Ascending aorta (tissue), 2 donors: ENCODE results near the gene RAD51B. TPM values are rescaled to one million over a fixed set of nuclear protein-coding genes. Genes with fewer than 3 reads are reported as not detected.
A peak's percentile ranks its signal among the peaks of the same experiment; 100 is the strongest.

ENCODE experiments used
- DNase-seq, 2 donors: peaks; one replicate each; pipeline ENCODE4 v3.0.0-alpha.2; 2019; ENCODE audit warnings: low spot score in 2 of 2
- H3K27ac ChIP-seq, 2 donors: fragments of 200-600 bp; sonication (generic); one replicate each; pipeline ENCODE4 v1.5.1; 2016 to 2017; ENCODE audit warnings: mild to moderate bottlenecking in 1 of 2
- H3K27me3 ChIP-seq: fragments of 200-600 bp; sonication (generic); one replicate; pipeline ENCODE4 v1.5.1; 2017
- H3K36me3 ChIP-seq, 2 donors: fragments of 200-600 bp; sonication (generic); one replicate each; pipeline ENCODE4 v1.5.1; 2016
- H3K4me1 ChIP-seq, 2 donors: fragments of 200-600 bp; sonication (generic); one replicate each; pipeline ENCODE4 v1.5.1; 2016 to 2017; ENCODE audit warnings: mild to moderate bottlenecking in 1 of 2
- H3K4me3 ChIP-seq, 2 donors: fragments of 200-600 bp; sonication (generic); one replicate each; pipeline ENCODE4 v1.5.1; 2016 to 2017; ENCODE audit warnings: mild to moderate bottlenecking in 1 of 2
- H3K9me3 ChIP-seq, 2 donors: fragments of 200-600 bp; sonication (generic); one replicate each; pipeline ENCODE4 v1.5.1; 2016
- intact Hi-C: fragments of 100-400 bp; cut with DNase I; formaldehyde crosslinking; loops from one replicate; pipeline ENCODE4 v1.15.1; 2023
- total RNA-seq: library from RNA; depleted of rRNA; stranded (reverse); fragments of >200 nt; gene quantifications from one replicate; pipeline ENCODE4 v1.1.0, GENCODE V29; 2016
- TF ChIP-seq, protein P1 (sequence below), 3 experiments: fragments of 200-600 bp in 2 of 3; fragments of 450-650 bp in 1 of 3; sonication (generic) in 2 of 3; IDR thresholded peaks; one replicate each; pipeline ENCODE4 v1.5.1; 2016 to 2019; ENCODE audit warnings: antibody characterized with exemption in 3 of 3, mild to moderate bottlenecking in 1 of 3, moderate library complexity in 1 of 3

Gene RAD51B
- total RNA-seq, 1 donor from 2014 or later: not detected

DNA sequence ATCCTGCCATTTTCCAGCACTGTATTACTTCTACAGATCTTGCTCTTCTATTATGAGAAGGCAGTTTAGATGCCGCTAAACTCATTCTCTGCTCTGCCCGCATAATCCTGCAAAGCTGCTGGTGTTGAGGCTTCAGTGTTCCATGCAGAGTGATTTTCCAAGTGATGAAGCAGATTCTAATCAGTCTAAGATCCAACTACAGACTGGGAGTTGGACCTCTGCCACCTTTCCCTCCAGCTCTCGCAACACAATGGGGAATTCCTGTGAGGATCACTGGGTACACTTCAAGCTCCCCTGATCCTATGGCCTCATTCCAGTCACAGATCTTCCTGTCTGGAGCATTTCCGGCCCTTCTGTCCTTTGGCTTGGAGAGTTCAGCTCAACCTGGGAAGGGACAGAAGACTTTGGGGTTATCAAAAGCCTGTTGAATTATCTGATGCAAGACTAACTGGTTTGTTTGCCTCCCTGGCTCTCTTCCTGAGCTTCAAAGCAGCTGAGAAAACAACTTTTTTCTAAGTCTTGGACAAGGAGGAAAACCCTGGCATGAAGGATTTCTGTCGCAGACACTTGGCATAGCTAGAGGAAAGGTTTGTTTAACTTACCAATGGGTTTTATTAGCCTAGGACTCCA, 639.4 kb downstream of the RAD51B start:
- intact Hi-C loops: no loop called here
- DNase-seq: peak in 1 of 2 donors; percentile 82

DNA sequence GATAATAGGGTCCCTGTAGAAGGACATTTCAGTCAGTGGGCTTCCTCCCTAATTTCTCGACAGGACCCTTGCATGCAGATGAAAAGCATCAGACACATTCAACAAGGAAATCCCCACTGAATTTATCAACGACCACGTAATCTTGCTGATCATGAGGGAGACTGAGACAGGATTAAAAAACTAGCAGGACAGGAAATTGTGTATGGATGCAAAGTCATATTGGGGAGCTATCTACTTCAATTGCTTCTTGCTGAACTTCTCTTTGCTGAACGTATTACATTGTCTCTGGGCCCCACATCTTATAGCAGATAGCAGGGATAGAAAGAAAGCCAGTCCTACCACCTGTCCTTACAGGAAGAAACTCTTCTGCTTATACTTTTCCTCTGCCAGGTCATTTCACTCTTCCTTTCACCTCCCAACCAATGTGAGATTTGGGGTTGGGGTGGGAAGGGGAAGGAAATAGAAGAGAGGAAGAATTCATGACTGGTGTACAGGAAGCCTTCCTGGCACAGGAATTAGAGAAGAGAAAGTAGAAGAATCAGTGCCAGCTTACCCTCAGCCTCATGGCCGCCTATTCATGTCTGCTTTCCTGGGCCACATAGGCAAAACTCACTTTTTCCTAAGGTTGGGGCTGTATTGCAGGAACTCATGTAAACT, 640.0 kb downstream of the RAD51B start:
- Histone ChIP-seq H3K36me3 (no peaks in the 10 kb centered on the region), H3K9me3 (peaks cover 4 to 5% of the 10 kb centered on the region in 2 donors), H3K27me3 (no peaks in the 10 kb centered on the region), H3K4me3 (no peak overlapping the region), H3K4me1 (peaks cover 10 to 25% of the 10 kb centered on the region in 2 donors), H3K27ac (peak overlapping the region; percentile 89 to 91)
- TF ChIP-seq, protein P1, sequence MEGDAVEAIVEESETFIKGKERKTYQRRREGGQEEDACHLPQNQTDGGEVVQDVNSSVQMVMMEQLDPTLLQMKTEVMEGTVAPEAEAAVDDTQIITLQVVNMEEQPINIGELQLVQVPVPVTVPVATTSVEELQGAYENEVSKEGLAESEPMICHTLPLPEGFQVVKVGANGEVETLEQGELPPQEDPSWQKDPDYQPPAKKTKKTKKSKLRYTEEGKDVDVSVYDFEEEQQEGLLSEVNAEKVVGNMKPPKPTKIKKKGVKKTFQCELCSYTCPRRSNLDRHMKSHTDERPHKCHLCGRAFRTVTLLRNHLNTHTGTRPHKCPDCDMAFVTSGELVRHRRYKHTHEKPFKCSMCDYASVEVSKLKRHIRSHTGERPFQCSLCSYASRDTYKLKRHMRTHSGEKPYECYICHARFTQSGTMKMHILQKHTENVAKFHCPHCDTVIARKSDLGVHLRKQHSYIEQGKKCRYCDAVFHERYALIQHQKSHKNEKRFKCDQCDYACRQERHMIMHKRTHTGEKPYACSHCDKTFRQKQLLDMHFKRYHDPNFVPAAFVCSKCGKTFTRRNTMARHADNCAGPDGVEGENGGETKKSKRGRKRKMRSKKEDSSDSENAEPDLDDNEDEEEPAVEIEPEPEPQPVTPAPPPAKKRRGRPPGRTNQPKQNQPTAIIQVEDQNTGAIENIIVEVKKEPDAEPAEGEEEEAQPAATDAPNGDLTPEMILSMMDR (IDR thresholded peaks at IDR 0.05): no peak
- intact Hi-C loops: loop anchor here (2.0 to 5.0 kb wide), 3 partner anchors 69 to 517 kb away; no protein-coding TSS in a partner anchor
- DNase-seq: no peak

More for the DNA sequence above, 639.4 kb downstream of the RAD51B start:
- Histone ChIP-seq H3K9me3 (peaks cover 5 to 6% of the 10 kb centered on the region in 2 donors), H3K4me3 (no peak overlapping the region), H3K4me1 (peaks cover 10 to 23% of the 10 kb centered on the region in 2 donors), H3K36me3 (no peaks in the 10 kb centered on the region), H3K27ac (peak overlapping the region; percentile 89 to 91), H3K27me3 (no peaks in the 10 kb centered on the region)
- TF ChIP-seq, protein P1 (IDR thresholded peaks at IDR 0.05): no peak

DNA sequence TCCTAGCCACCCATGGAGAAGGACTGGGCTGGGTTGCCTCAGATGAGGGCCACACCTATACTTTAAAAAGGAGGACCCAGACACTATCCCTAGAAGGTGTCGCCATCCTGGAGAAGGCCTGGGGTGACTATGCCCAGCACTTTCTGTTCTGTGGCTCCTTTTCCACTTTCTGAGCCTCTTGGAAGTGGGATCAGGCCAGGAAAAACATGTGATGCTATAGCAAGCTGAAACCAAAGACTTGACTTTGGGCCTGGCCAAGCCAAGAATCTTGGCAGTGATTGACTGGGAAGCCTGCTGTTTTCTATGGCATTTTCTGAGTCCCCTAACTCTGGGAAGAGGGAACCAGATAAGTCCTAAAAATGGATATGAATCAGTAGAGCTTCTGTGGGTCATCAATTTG, 641.0 kb downstream of the RAD51B start:
- TF ChIP-seq, protein P1 (IDR thresholded peaks at IDR 0.05): no peak
- H3K9me3 ChIP-seq: no peaks in the 10 kb centered on the region
- intact Hi-C loops: loop anchor here (2.0 to 5.0 kb wide), 3 partner anchors 70 to 518 kb away; no protein-coding TSS in a partner anchor
- no peaks in the 10 kb centered on the region for H3K27me3 ChIP-seq
- peak; percentile 26 to 86 for DNase-seq
- H3K4me1 ChIP-seq: peaks cover 14 to 29% of the 10 kb centered on the region in 2 donors
- no peaks in the 10 kb centered on the region for H3K36me3 ChIP-seq
- H3K27ac ChIP-seq: peak overlapping the region; percentile 89 to 91
- no peak overlapping the region for H3K4me3 ChIP-seq

DNA sequence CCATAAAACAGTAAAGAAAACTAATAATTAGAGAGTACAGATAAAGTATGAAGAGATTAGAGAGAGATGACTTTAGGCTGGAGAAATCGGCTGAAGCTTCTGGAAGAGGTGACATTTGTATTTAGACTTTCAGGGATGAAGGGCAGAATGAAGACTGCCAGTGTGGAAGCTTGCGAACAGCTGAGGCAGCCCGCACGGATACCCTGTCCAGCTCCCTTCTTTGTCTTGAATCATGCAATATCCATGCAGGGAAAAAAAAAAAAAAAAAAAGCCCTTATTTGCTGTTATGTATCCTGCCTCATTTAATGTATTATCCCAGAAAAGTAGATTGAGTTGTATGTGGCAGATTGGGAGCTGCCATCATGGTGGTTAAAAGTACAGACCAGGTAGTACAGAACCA, 641.5 kb downstream of the RAD51B start:
- TF ChIP-seq, protein P1 (IDR thresholded peaks at IDR 0.05): no peak
- Histone ChIP-seq H3K4me1 (peaks cover 14 to 30% of the 10 kb centered on the region in 2 donors), H3K27me3 (no peaks in the 10 kb centered on the region), H3K36me3 (no peaks in the 10 kb centered on the region), H3K4me3 (no peak overlapping the region), H3K9me3 (no peaks in the 10 kb centered on the region), H3K27ac (peak overlapping the region; percentile 89 to 91)
- no peak for DNase-seq
- intact Hi-C loops: loop anchor here (2.0 to 5.0 kb wide), 3 partner anchors 70 to 519 kb away; no protein-coding TSS in a partner anchor

DNA sequence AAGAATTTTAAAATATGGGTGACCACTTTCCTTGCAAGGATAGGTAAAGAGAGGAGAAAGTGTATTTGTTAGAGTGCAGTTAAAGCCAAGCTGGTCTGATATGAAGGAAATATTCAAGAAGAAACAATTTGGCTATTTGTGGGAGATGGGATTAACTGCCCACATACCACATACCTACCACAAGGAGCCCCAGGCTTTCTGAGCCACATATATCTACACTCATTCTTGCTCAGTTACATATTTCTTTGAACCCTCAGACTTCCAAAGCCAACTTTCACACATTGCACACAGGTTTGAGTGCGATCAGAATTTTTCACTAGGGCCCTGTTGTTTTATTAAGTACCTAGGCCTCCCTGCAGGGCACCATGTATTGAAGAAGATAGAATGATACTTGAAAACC, 643.1 kb downstream of the RAD51B start:
- Histone ChIP-seq H3K9me3 (no peaks in the 10 kb centered on the region), H3K27me3 (no peaks in the 10 kb centered on the region), H3K4me1 (peaks cover 14 to 43% of the 10 kb centered on the region in 2 donors), H3K4me3 (no peak overlapping the region), H3K36me3 (no peaks in the 10 kb centered on the region), H3K27ac (peak overlapping the region in 1 of 2 donors; percentile 2)
- intact Hi-C loops: loop anchor here (5.0 kb wide), 2 partner anchors 215 to 520 kb away; no protein-coding TSS in a partner anchor
- TF ChIP-seq, protein P1 (IDR thresholded peaks at IDR 0.05): no peak
- DNase-seq: no peak
